Measurements from ENCODE around the gene CCDC97. TPM values are rescaled to one million over a fixed set of nuclear protein-coding genes. Genes with fewer than 3 reads are reported as not detected.
"Not testable (repeated sequence)": the region's sequence is repeated elsewhere in the genome, so short reads cannot be mapped to it uniquely, and the experiment has no call there.

The CCDC97 gene
- polyA plus RNA-seq, 1 donor, result 37.3 TPM

DNA sequence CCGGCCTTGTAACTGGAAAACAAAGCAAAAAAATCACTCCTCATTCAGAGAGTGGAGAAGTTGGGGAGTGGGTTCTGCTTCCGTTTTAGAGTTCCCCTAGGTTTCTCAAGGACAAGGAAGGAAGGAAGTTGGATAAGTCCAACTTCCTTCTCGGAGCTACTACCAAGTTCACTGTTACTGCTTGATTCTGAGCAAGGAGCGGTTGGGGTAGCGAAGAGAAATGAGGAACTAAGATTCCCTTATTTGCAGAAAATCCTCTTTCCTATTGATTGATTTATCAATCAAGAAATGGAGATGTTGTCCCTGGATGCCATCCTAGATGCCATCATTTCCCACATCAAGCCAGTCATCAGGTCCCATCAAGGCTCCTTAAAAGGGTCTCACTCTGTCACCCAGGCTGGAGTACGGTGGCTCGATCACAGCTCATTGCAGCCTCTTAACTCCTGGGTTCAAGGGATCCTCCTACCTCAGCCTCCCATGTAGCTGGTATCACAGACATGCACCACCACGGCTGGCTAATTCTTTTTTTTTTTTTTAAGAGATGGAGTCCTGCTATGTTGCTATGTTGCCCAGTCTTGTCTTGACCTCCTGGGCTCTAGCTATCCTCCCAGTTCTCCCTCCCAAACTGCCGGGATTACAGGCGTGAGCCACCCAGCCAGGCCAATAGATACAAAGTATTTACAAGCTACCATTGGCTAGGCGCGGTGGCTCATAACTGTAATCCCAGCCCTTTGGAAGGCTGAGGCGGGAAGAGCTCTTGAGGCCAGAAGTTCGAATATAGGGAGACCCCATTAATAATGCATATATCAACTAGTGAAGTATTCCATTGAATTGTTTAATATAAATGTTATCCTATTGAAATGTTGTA, 54.8 kb downstream of the CCDC97 start:
- DNase-seq (ENCODE audit: low read depth), result no peak

GRCh38 chr19:41366089-41366488, 56.1 kb downstream of the CCDC97 start:
- DNase-seq (ENCODE audit: low read depth), result no peak

- DNase-seq (ENCODE audit: low read depth), result no peak
Measured at GRCh38 chr19:41367848-41368301, 57.9 kb downstream of the CCDC97 start.

- DNase-seq (ENCODE audit: low read depth), result no peak
Measured at GRCh38 chr19:41369769-41370168, 59.8 kb downstream of the CCDC97 start.

DNA sequence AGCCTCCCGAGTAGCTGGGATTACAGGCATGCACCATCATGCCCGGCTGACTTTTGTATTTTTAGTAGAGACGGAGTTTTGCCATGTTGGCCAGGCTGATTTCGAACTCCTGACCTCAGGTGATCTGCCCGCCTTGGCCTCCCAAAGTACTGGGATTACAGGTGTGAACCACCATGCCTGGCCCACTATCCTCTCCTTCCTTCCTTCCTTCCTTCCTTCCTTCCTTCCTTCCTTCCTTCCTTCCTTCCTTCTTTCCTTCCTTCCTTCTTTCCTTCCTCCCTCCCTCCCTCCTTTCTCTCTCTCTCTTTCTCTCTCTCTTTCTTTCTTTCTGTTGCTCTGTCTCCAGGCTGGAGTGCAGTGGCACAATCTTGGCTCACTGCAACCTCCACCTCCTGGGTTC, 61.1 kb downstream of the CCDC97 start:
- not testable (repeated sequence) for DNase-seq (ENCODE audit: low read depth)

GRCh38 chr19:41371541-41371940, 61.6 kb downstream of the CCDC97 start:
- DNase-seq (ENCODE audit: low read depth), result no peak

GRCh38 chr19:41372501-41372900, 62.5 kb downstream of the CCDC97 start:
- no peak for DNase-seq (ENCODE audit: low read depth)

- DNase-seq (ENCODE audit: low read depth), result no peak
Measured at GRCh38 chr19:41373993-41374392, 64.0 kb downstream of the CCDC97 start.

Other genes with a start within 250 kb of the CCDC97 start
- gene CYP2A13, start 221.7 kb upstream of the CCDC97 start, polyA plus RNA-seq (ENCODE audit: insufficient read length), result not detected
- gene CYP2F1, start 195.7 kb upstream of the CCDC97 start, polyA plus RNA-seq (ENCODE audit: insufficient read length), result not detected
- 0.29 TPM for gene CYP2S1, start 117.0 kb upstream of the CCDC97 start, polyA plus RNA-seq (ENCODE audit: insufficient read length)
- 28.7 TPM for gene AXL, start 90.9 kb upstream of the CCDC97 start, polyA plus RNA-seq (ENCODE audit: insufficient read length)
- gene HNRNPUL1, start 45.8 kb upstream of the CCDC97 start, polyA plus RNA-seq (ENCODE audit: insufficient read length), result 145 TPM
- gene TGFB1, start 43.8 kb downstream of the CCDC97 start, polyA plus RNA-seq (ENCODE audit: insufficient read length), result 19.6 TPM
- gene B9D2, start 54.0 kb downstream of the CCDC97 start, polyA plus RNA-seq (ENCODE audit: insufficient read length), result 2.8 TPM
- 6.6 TPM for gene TMEM91, start 66.4 kb downstream of the CCDC97 start, polyA plus RNA-seq (ENCODE audit: insufficient read length)
- gene EXOSC5, start 87.2 kb downstream of the CCDC97 start, polyA plus RNA-seq (ENCODE audit: insufficient read length), result 17.0 TPM
- 28.8 TPM for gene BCKDHA, start 87.6 kb downstream of the CCDC97 start, polyA plus RNA-seq (ENCODE audit: insufficient read length)
- gene B3GNT8, start 117.2 kb downstream of the CCDC97 start, polyA plus RNA-seq (ENCODE audit: insufficient read length), result 1.8 TPM
- gene DMAC2, start 129.7 kb downstream of the CCDC97 start, polyA plus RNA-seq (ENCODE audit: insufficient read length), result 42.9 TPM
- gene ERICH4, start 133.0 kb downstream of the CCDC97 start, polyA plus RNA-seq (ENCODE audit: insufficient read length), result 0.19 TPM